GM12878 (cell line): Measurements from ENCODE around the gene SAMD4A. TPM values are rescaled to one million over a fixed set of nuclear protein-coding genes. Genes with fewer than 3 reads are reported as not detected.

Source experiments
- ATAC-seq: fragments of 200-7000 bp; cut with Tn5 transposase; 3 replicates; pipeline ENCODE4 v1.9.1; 2020; ENCODE audit warnings: mild to moderate bottlenecking, moderate library complexity
- BruUV-seq: library from RNA; stranded (reverse); fragments of 400-500 nt; replicated peaks from 2 replicates; lab custom pipeline; 2021; lab: Mats Ljungman, UMichigan
- CTCF ChIA-PET: fragments of 300-600 bp; sonication (Branson Sonifier 250); formaldehyde crosslinking; extraction: SDS; loops from one replicate; lab custom pipeline; 2021; ENCODE audit warnings: inconsistent platforms; lab: Yijun Ruan, JAX
- POLR2A ChIA-PET: fragments of 350-600 bp; formaldehyde crosslinking; extraction: SDS; loops from one replicate; lab custom pipeline; 2021; ENCODE audit warnings: inconsistent platforms; lab: Charles Lee
- RAD21 ChIA-PET: fragments of 300-600 bp; sonication (Branson Sonifier 250); formaldehyde crosslinking; loops from one replicate; lab custom pipeline; 2023; ENCODE audit warnings: antibody characterized with exemption; ENCODE audit not compliant: unreplicated experiment; lab: Charles Lee
- SMC1A ChIA-PET: fragments of 300-600 bp; sonication (Branson Sonifier 250); formaldehyde crosslinking; loops from one replicate; lab custom pipeline; 2023; ENCODE audit not compliant: unreplicated experiment, uncharacterized antibody; lab: Charles Lee
- DNase-seq: peaks from one replicate; pipeline ENCODE4 v3.0.0-alpha.2; 2011; ENCODE audit warnings: low read depth, low spot score
- FAIRE-seq: peaks from 3 replicates; lab custom pipeline; 2011; peaks lifted over from hg19 to GRCh38; lab: Jason Lieb, UNC
- H2AFZ ChIP-seq: 2 replicates; pipeline ENCODE4 v1.6.0; 2011; ENCODE audit warnings: low read depth, low read length, control low read depth; ENCODE audit not compliant: control insufficient read depth
- H3K27ac ChIP-seq: 2 replicates; pipeline ENCODE4 v1.5.1; 2011; ENCODE audit warnings: control low read depth; ENCODE audit not compliant: control insufficient read depth, insufficient read depth
- H3K27me3 ChIP-seq, 2 experiments: replicated peaks in 1 of 2; 2 replicates each; pipeline versions ENCODE4 v1.6.0 to v1.6.1; 2011; ENCODE audit warnings: low read length in 1 of 2; ENCODE audit not compliant: control insufficient read depth in 2 of 2, insufficient read depth in 2 of 2
- H3K36me3 ChIP-seq, 2 experiments: 2 replicates each; pipeline ENCODE4 v1.5.1; 2011; ENCODE audit warnings: low read length in 1 of 2; ENCODE audit not compliant: control insufficient read depth in 2 of 2, insufficient read depth in 2 of 2
- H3K4me1 ChIP-seq: 2 replicates; pipeline ENCODE4 v1.6.1; 2011; ENCODE audit warnings: mild to moderate bottlenecking, low read length, moderate library complexity, mixed read lengths; ENCODE audit not compliant: control insufficient read depth, insufficient read depth
- H3K4me2 ChIP-seq: 2 replicates; pipeline ENCODE4 v1.6.0; 2011; ENCODE audit warnings: control low read depth; ENCODE audit not compliant: control insufficient read depth, insufficient read depth
- H3K4me3 ChIP-seq: fragments of 200-600 bp; sonication (generic); 2 replicates; pipeline ENCODE4 v1.5.1; 2016
- H3K79me2 ChIP-seq: 2 replicates; pipeline ENCODE4 v1.6.0; 2011; ENCODE audit warnings: low read length; ENCODE audit not compliant: control insufficient read depth, insufficient read depth
- H3K9ac ChIP-seq: 2 replicates; pipeline ENCODE4 v1.8.0; 2011; ENCODE audit warnings: low read length, control low read depth, mixed read lengths; ENCODE audit not compliant: control insufficient read depth, insufficient read depth
- H3K9me3 ChIP-seq: replicated peaks from 3 replicates; pipeline ENCODE4 v1.5.1; 2011; ENCODE audit warnings: mild to moderate bottlenecking, low read length; ENCODE audit not compliant: control insufficient read depth, insufficient read depth
- H4K20me1 ChIP-seq: 2 replicates; pipeline ENCODE4 v1.6.0; 2011; ENCODE audit not compliant: control insufficient read depth, insufficient read depth
- ATF7 ChIP-seq: fragments of 450-650 bp; IDR thresholded peaks from 2 replicates; pipeline ENCODE4 v1.6.1; 2016; ENCODE audit warnings: low read depth, mild to moderate bottlenecking
- BACH1 ChIP-seq: fragments of 450-650 bp; IDR thresholded peaks from 2 replicates; pipeline ENCODE4 v1.6.1; 2017; ENCODE audit warnings: mild to moderate bottlenecking, borderline replicate concordance
- BMI1 ChIP-seq: fragments of 450-650 bp; IDR thresholded peaks from 2 replicates; pipeline ENCODE4 v1.6.1; 2016; ENCODE audit warnings: mild to moderate bottlenecking, moderate library complexity, borderline replicate concordance
- CREM ChIP-seq: IDR thresholded peaks from 2 replicates; pipeline ENCODE4 v1.6.1; 2014; ENCODE audit warnings: antibody characterized with exemption, low read depth
- DPF2 ChIP-seq: fragments of 450-650 bp; IDR thresholded peaks from 2 replicates; pipeline ENCODE4 v1.6.1; 2017; ENCODE audit warnings: mild to moderate bottlenecking
- HCFC1 ChIP-seq: fragments of 150-350 bp; IDR thresholded peaks from 2 replicates; pipeline ENCODE4 v1.6.1; 2014; ENCODE audit warnings: low read length
- HDAC6 ChIP-seq: fragments of 200-600 bp; sonication (generic); IDR thresholded peaks from one replicate; pipeline ENCODE4 v1.8.0; 2017; ENCODE audit warnings: antibody characterized with exemption; ENCODE audit not compliant: unreplicated experiment
- IKZF2 ChIP-seq, 2 experiments: fragments of 450-650 bp; IDR thresholded peaks; 2 replicates each; pipeline ENCODE4 v1.6.1; 2017; ENCODE audit warnings: mild to moderate bottlenecking in 2 of 2, moderate library complexity in 2 of 2
- MEF2B ChIP-seq: fragments of 450-650 bp; IDR thresholded peaks from 2 replicates; pipeline ENCODE4 v1.6.1; 2018; ENCODE audit warnings: mild to moderate bottlenecking, moderate library complexity; ENCODE audit not compliant: partially characterized antibody, poor library complexity, severe bottlenecking
- MTA3 ChIP-seq: IDR thresholded peaks from 2 replicates; pipeline ENCODE4 v1.6.1; 2012; ENCODE audit warnings: low read length, inconsistent platforms, borderline replicate concordance
- MXI1 ChIP-seq: fragments of 150-350 bp; IDR thresholded peaks from 2 replicates; pipeline ENCODE4 v1.6.1; 2011; ENCODE audit warnings: low read depth, mild to moderate bottlenecking, inconsistent platforms, low read length, improper control_type of control experiment
- MYC ChIP-seq: IDR thresholded peaks from 2 replicates; pipeline ENCODE4 v1.6.1; 2011; ENCODE audit warnings: mild to moderate bottlenecking, low read length, moderate library complexity, inconsistent platforms; ENCODE audit not compliant: insufficient read depth, insufficient replicate concordance, insufficient read length, severe bottlenecking
- NFXL1 ChIP-seq: fragments of 450-650 bp; IDR thresholded peaks from 2 replicates; pipeline ENCODE4 v1.6.1; 2017; ENCODE audit warnings: antibody characterized with exemption, mild to moderate bottlenecking, borderline replicate concordance
- NR2C1 ChIP-seq: fragments of 450-650 bp; IDR thresholded peaks from 2 replicates; pipeline ENCODE4 v1.6.1; 2017; ENCODE audit warnings: antibody characterized with exemption, mild to moderate bottlenecking, moderate library complexity
- PAX8 ChIP-seq: fragments of 450-650 bp; IDR thresholded peaks from 2 replicates; pipeline ENCODE4 v1.6.1; 2017; ENCODE audit warnings: mild to moderate bottlenecking, moderate library complexity
- PKNOX1 ChIP-seq: fragments of 450-650 bp; IDR thresholded peaks from 2 replicates; pipeline ENCODE4 v1.6.1; 2016; ENCODE audit warnings: mild to moderate bottlenecking
- RAD21 ChIP-seq: IDR thresholded peaks from 2 replicates; pipeline ENCODE4 v1.6.1; 2011; ENCODE audit warnings: mild to moderate bottlenecking, low read depth, low read length, moderate library complexity; ENCODE audit not compliant: insufficient read depth
- RELA ChIP-seq: fragments of 450-650 bp; IDR thresholded peaks from 2 replicates; pipeline ENCODE4 v1.8.0; 2014; ENCODE audit warnings: borderline replicate concordance; ENCODE audit not compliant: partially characterized antibody
- RELB ChIP-seq: fragments of 450-650 bp; IDR thresholded peaks from 2 replicates; pipeline ENCODE4 v1.6.1; 2017; ENCODE audit warnings: low read depth, mild to moderate bottlenecking, moderate library complexity
- SP1 ChIP-seq: IDR thresholded peaks from one replicate; pipeline ENCODE4 v1.6.1; 2011; ENCODE audit warnings: low read depth, low read length
- SPI1 ChIP-seq: IDR thresholded peaks from 2 replicates; pipeline ENCODE4 v1.6.1; 2011; ENCODE audit warnings: low read depth, mild to moderate bottlenecking, low read length, moderate library complexity, borderline replicate concordance; ENCODE audit not compliant: insufficient read depth
- TCF12 ChIP-seq: IDR thresholded peaks from 2 replicates; pipeline ENCODE4 v1.6.1; 2011; ENCODE audit warnings: low read depth, mild to moderate bottlenecking, low read length
- ZNF622 ChIP-seq: fragments of 450-650 bp; IDR thresholded peaks from 2 replicates; pipeline ENCODE4 v1.6.1; 2017; ENCODE audit warnings: mild to moderate bottlenecking, inconsistent platforms
- ZZZ3 ChIP-seq: IDR thresholded peaks from 2 replicates; pipeline ENCODE4 v1.6.1; 2011; ENCODE audit warnings: low read depth; ENCODE audit not compliant: control insufficient read depth, insufficient read length
- WGBS: methylation state at CpG from one replicate; pipeline ENCODE4 v1.1.6; 2016; ENCODE audit warnings: low lambda C conversion rate; ENCODE audit not compliant: insufficient replicate concordance, insufficient coverage; ENCODE audit errors: missing lambda C conversion rate; 5-methylcytosine and 5-hydroxymethylcytosine counted together
- in situ Hi-C: fragments of 300-500 bp; cut with MboI; formaldehyde crosslinking; loops from 9 replicates; pipeline ENCODE4 v1.14.3; 2018; ENCODE audit warnings: mixed read lengths
- intact Hi-C: fragments of 100-400 bp; cut with micrococcal nuclease; formaldehyde crosslinking; loops from one replicate; pipeline ENCODE4 v1.14.2; 2022; ENCODE audit not compliant: unreplicated experiment
- polyA plus RNA-seq, 11 experiments: library from polyadenylated mRNA; depleted of rRNA in 4 of 11; unstranded in 6 of 11; stranded (reverse) in 5 of 11; fragments of >200 nt; fragmentation: Nextera tagmentation in 4 of 11; fragmentation: Illumina TruSeq in 1 of 11; extraction: Ambion mirVana in 4 of 11; extraction: Trizol in 1 of 11; gene quantifications; 1 replicate in 1 of 11; 2 replicates in 10 of 11; pipeline versions ENCODE4 v1.2.1 to v1.2.3, GENCODE V29; 2011 to 2016; ENCODE audit warnings: inconsistent platforms in 2 of 11, missing spikeins in 2 of 11, low read depth in 1 of 11
- total RNA-seq, 4 experiments: library from RNA; depleted of rRNA in 3 of 4; stranded (reverse); fragments of >200 nt in 3 of 4; fragmentation: Illumina TruSeq in 1 of 4; extraction: Trizol in 1 of 4; gene quantifications; 2 replicates each; pipeline versions ENCODE4 v1.2.1 to v1.2.3, GENCODE V29; 2013 to 2021

SAMD4A gene
- total and polyA plus RNA-seq, 10 of the 15 experiments (the other 5 are each of a cell fraction or from before 2014, with no cell fraction given), result 0.05 to 0.56 (median 0.31) TPM

- H3K4me3 ChIP-seq, result peak overlapping the region; percentile 79
- SMC1A ChIA-PET, result interaction anchor here (0.6 to 6.8 kb wide), 6 partner anchors 14 to 206 kb away, joined by 3 to 87 read pairs (median 4); no protein-coding TSS in a partner anchor
- BruUV-seq, result TSS peak; percentile 34
- intact Hi-C loops (loop anchor here (2.0 to 5.0 kb wide), 2 partner anchors 56 to 325 kb away; no protein-coding TSS in a partner anchor), in situ Hi-C loops (loop anchor here (5.0 kb wide), 1 partner anchor 75 kb away; no protein-coding TSS in a partner anchor)
- POLR2A ChIA-PET, result interaction anchor here (0.5 to 1.7 kb wide), 3 partner anchors 17 to 124 kb away, joined by 3 to 5 read pairs (median 5); no protein-coding TSS in a partner anchor
- WGBS, result 2% methylated on average over 30 of the region's 31 CpGs
- H3K9ac ChIP-seq, result peak overlapping the region; percentile 51; the same call in 1 of the 2 replicates
- H3K4me2 ChIP-seq, result peak overlapping the region; percentile 98
- H3K9me3 ChIP-seq, result no peaks in the 10 kb centered on the region; the same call in 2 of the 3 replicates
- FAIRE-seq (no peak), ATAC-seq (peak; percentile 1; the same call in 2 of the 3 replicates), DNase-seq (no peak)
- H3K79me2 ChIP-seq, result no peaks in the 10 kb centered on the region
- no peaks in the 10 kb centered on the region for H3K36me3 ChIP-seq
- RAD21 ChIA-PET, result interaction anchor here (0.6 to 7.2 kb wide), 12 partner anchors 36 to 314 kb away, joined by 3 to 130 read pairs (median 4); no protein-coding TSS in a partner anchor
- no peaks in the 10 kb centered on the region for H4K20me1 ChIP-seq
- peaks cover 12% of the 10 kb centered on the region; the same call in 1 of the 2 replicates for H3K4me1 ChIP-seq
- H3K27ac ChIP-seq, result no peak overlapping the region
- CTCF ChIA-PET, result interaction anchor here (0.8 to 7.7 kb wide), 9 partner anchors 66 to 208 kb away, joined by 3 to 160 read pairs (median 7); no protein-coding TSS in a partner anchor
- H3K27me3 ChIP-seq, result peaks cover 0 to 3% of the 10 kb centered on the region in 2 experiments; a peak in 1 of 4 replicates
- H2AFZ ChIP-seq, result peak overlapping the region; percentile 74
- TF ChIP-seq HDAC6 (no peak), TCF12 (no peak), PAX8 (no peak), RAD21 (no peak), MYC (no peak), DPF2 (no peak), MTA3 (no peak), SPI1 (no peak), ATF7 (no peak), SP1 (no peak), MEF2B (peak; percentile 54), ZZZ3 (no peak), BMI1 (no peak), ZNF622 (no peak), BACH1 (0 out of 2 replicates have a peak, but pooled peaks have one; percentile 12), PKNOX1 (no peak), HCFC1 (no peak), CREM (no peak), IKZF2 (IDR thresholded peaks at IDR 0.05) (peak in 1 of 2 experiments; percentile 12; a peak in 1 of 4 replicates), MXI1 (no peak), NR2C1 (no peak), RELB (0 out of 2 replicates have a peak, but pooled peaks have one; percentile 13), NFXL1 (no peak), RELA (no peak)
Measured at GRCh38 chr14:54567224-54567638, 303 bp downstream of the SAMD4A start.
